H9 (cell line): Measurements from ENCODE around the gene HERC4. TPM values are rescaled to one million over a fixed set of nuclear protein-coding genes. Genes with fewer than 3 reads are reported as not detected.
A peak's percentile ranks its signal among the peaks of the same experiment; 100 is the strongest.

Source experiments
- DNase-seq: peaks from one replicate; pipeline ENCODE4 v3.0.0-alpha.2; 2017
- H2AFZ ChIP-seq: one replicate; pipeline ENCODE4 v1.6.1; 2013; ENCODE audit warnings: mild to moderate bottlenecking, low read length, control low read depth, moderate library complexity
- H2AK5ac ChIP-seq: 2 replicates; pipeline ENCODE4 v1.6.1; 2013; ENCODE audit warnings: low read length, control low read depth, mixed read lengths; ENCODE audit not compliant: insufficient read length
- H2BK120ac ChIP-seq: one replicate; pipeline ENCODE4 v1.6.1; 2013; ENCODE audit warnings: low read depth, mild to moderate bottlenecking, low read length, control low read depth, inconsistent platforms; ENCODE audit not compliant: poor library complexity, severe bottlenecking
- H2BK12ac ChIP-seq: 2 replicates; pipeline ENCODE4 v1.6.1; 2013; ENCODE audit warnings: low read length, control low read depth, mixed read lengths, low read depth; ENCODE audit not compliant: insufficient read length
- H2BK15ac ChIP-seq: 2 replicates; pipeline ENCODE4 v1.6.1; 2013; ENCODE audit warnings: low read depth, low read length, control low read depth
- H2BK20ac ChIP-seq: one replicate; pipeline ENCODE4 v1.6.1; 2013; ENCODE audit warnings: low read depth, mild to moderate bottlenecking, low read length, control low read depth, inconsistent platforms; ENCODE audit not compliant: poor library complexity, severe bottlenecking
- H2BK5ac ChIP-seq: 2 replicates; pipeline ENCODE4 v1.6.1; 2013; ENCODE audit warnings: low read length, control low read depth, mixed read lengths; ENCODE audit not compliant: insufficient read length
- H3K14ac ChIP-seq: 2 replicates; pipeline ENCODE4 v1.6.1; 2013; ENCODE audit warnings: low read length, control low read depth; ENCODE audit not compliant: insufficient read depth
- H3K18ac ChIP-seq: 2 replicates; pipeline ENCODE4 v1.6.1; 2013; ENCODE audit warnings: low read depth, mild to moderate bottlenecking, mixed read lengths, low read length, control low read depth; ENCODE audit not compliant: insufficient read length
- H3K23ac ChIP-seq: 2 replicates; pipeline ENCODE4 v1.6.1; 2013; ENCODE audit warnings: low read length, control low read depth, mixed read lengths, low read depth; ENCODE audit not compliant: insufficient read length
- H3K23me2 ChIP-seq: 2 replicates; pipeline ENCODE4 v1.6.1; 2013; ENCODE audit warnings: low read depth, mild to moderate bottlenecking, mixed read lengths, low read length, control low read depth; ENCODE audit not compliant: insufficient read length, poor library complexity, severe bottlenecking
- H3K27ac ChIP-seq: 2 replicates; pipeline ENCODE4 v1.5.1; 2013; ENCODE audit warnings: low read length, control low read depth, mixed read lengths, low read depth; ENCODE audit not compliant: insufficient read length
- H3K27me3 ChIP-seq: 2 replicates; pipeline ENCODE4 v1.6.1; 2013; ENCODE audit warnings: low read length, control low read depth, inconsistent platforms; ENCODE audit not compliant: insufficient read depth
- H3K4ac ChIP-seq: 2 replicates; pipeline ENCODE4 v1.6.1; 2013; ENCODE audit warnings: low read depth, mild to moderate bottlenecking, control low read depth, inconsistent platforms, low read length, moderate library complexity
- H3K4me1 ChIP-seq: 2 replicates; pipeline ENCODE4 v1.6.1; 2013; ENCODE audit warnings: low read length, control low read depth, inconsistent platforms; ENCODE audit not compliant: insufficient read depth
- H3K4me2 ChIP-seq: 2 replicates; pipeline ENCODE4 v1.6.1; 2013; ENCODE audit warnings: low read length, control low read depth, mixed read lengths; ENCODE audit not compliant: insufficient read length, insufficient read depth
- H3K56ac ChIP-seq: 2 replicates; pipeline ENCODE4 v1.6.1; 2013; ENCODE audit warnings: low read depth, mild to moderate bottlenecking, mixed read lengths, low read length, control low read depth; ENCODE audit not compliant: insufficient read length
- H3K79me1 ChIP-seq: 2 replicates; pipeline ENCODE4 v1.6.1; 2013; ENCODE audit warnings: low read depth, mild to moderate bottlenecking, moderate library complexity, low read length, control low read depth, inconsistent platforms; ENCODE audit not compliant: insufficient read depth, poor library complexity, severe bottlenecking
- H3K79me2 ChIP-seq: 2 replicates; pipeline ENCODE4 v1.6.1; 2013; ENCODE audit warnings: low read length, control low read depth, inconsistent platforms; ENCODE audit not compliant: insufficient read depth
- H3K9ac ChIP-seq: 2 replicates; pipeline ENCODE4 v1.6.1; 2013; ENCODE audit warnings: low read length, control low read depth, mixed read lengths; ENCODE audit not compliant: insufficient read length; ENCODE audit errors: extremely low read depth
- H3K9me3 ChIP-seq: one replicate; pipeline ENCODE4 v1.6.1; 2013; ENCODE audit warnings: low read depth, low read length, inconsistent platforms; ENCODE audit not compliant: control insufficient read depth
- H3T11ph ChIP-seq: one replicate; pipeline ENCODE4 v1.6.1; 2013; ENCODE audit warnings: mild to moderate bottlenecking, low read length, control low read depth, inconsistent platforms
- H4K20me1 ChIP-seq: one replicate; pipeline ENCODE4 v1.6.1; 2013; ENCODE audit not compliant: control insufficient read depth, insufficient read length, insufficient read depth
- H4K5ac ChIP-seq: 2 replicates; pipeline ENCODE4 v1.6.1; 2013; ENCODE audit warnings: low read depth, mild to moderate bottlenecking, mixed read lengths, low read length, control low read depth; ENCODE audit not compliant: insufficient read length
- H4K8ac ChIP-seq: replicated peaks from 2 replicates; pipeline ENCODE4 v1.6.1; 2013; ENCODE audit warnings: low read length, control low read depth, mixed read lengths, low read depth; ENCODE audit not compliant: insufficient read length
- H4K91ac ChIP-seq: 2 replicates; pipeline ENCODE4 v1.6.1; 2013; ENCODE audit warnings: low read depth, mild to moderate bottlenecking, moderate library complexity, mixed read lengths, low read length, control low read depth; ENCODE audit not compliant: insufficient read length
- H3K27ac Mint-ChIP-seq, 3 experiments: 2 replicates in 2 of 3; 3 replicates in 1 of 3; pipeline ENCODE4 v1.8.0; 2020 to 2021; ENCODE audit warnings: mixed read lengths in 3 of 3, mild to moderate bottlenecking in 1 of 3, moderate library complexity in 1 of 3
- H3K27me3 Mint-ChIP-seq: 2 replicates; pipeline ENCODE4 v1.8.0; 2021; ENCODE audit warnings: low read depth, mild to moderate bottlenecking, moderate library complexity, mixed read lengths
- H3K36me3 Mint-ChIP-seq, 3 experiments: 2 replicates in 2 of 3; 3 replicates in 1 of 3; pipeline ENCODE4 v1.8.0; 2020 to 2021; ENCODE audit warnings: low read depth in 3 of 3, mixed read lengths in 3 of 3; ENCODE audit not compliant: insufficient read depth in 1 of 3
- H3K4me1 Mint-ChIP-seq, 2 experiments: 2 replicates each; pipeline ENCODE4 v1.8.0; 2020; ENCODE audit warnings: mixed read lengths in 2 of 2
- H3K4me3 Mint-ChIP-seq, 2 experiments: 2 replicates in 1 of 2; 3 replicates in 1 of 2; pipeline ENCODE4 v1.8.0; 2020 to 2021; ENCODE audit warnings: mild to moderate bottlenecking in 2 of 2, mixed read lengths in 2 of 2, moderate library complexity in 1 of 2
- H3K9me3 Mint-ChIP-seq, 2 experiments: 2 replicates in 1 of 2; 3 replicates in 1 of 2; pipeline ENCODE4 v1.8.0; 2020; ENCODE audit warnings: mild to moderate bottlenecking in 2 of 2, mixed read lengths in 2 of 2, moderate library complexity in 1 of 2
- CTCF ChIP-seq: fragments of 200-600 bp; sonication (generic); conservative IDR thresholded peaks from 3 replicates; pipeline ENCODE4 v1.8.0; 2021; ENCODE audit warnings: antibody characterized with exemption, mild to moderate bottlenecking
- WGBS: extraction: QIAGEN DNeasy Blood & Tissue Kit; methylation state at CpG from one replicate; pipeline ENCODE4 v1.1.7; 2013; ENCODE audit warnings: missing lambda C conversion rate, low lambda C conversion rate, mixed read lengths; ENCODE audit not compliant: insufficient read length; ENCODE audit errors: extremely low coverage; 5-methylcytosine and 5-hydroxymethylcytosine counted together
- total RNA-seq: library from RNA; stranded (reverse); gene quantifications from 2 replicates; pipeline ENCODE4 v1.2.1, GENCODE V29; 2021

Gene HERC4
- total RNA-seq, 1 experiment from 2014 or later = 24.5 TPM

GRCh38 chr10:68052463-68052862 lies 22.6 kb downstream of the HERC4 start:
- no peak overlapping the region for H3K27ac ChIP-seq
- H4K8ac ChIP-seq = no peak overlapping the region
- H3K14ac ChIP-seq = no peak overlapping the region
- Mint-ChIP-seq H3K27ac (0 out of 7 replicates have a peak overlapping the region, but pooled peaks of 1 of the 3 experiments have one; percentile 17), H3K4me1 (peaks cover 5 to 8% of the 10 kb centered on the region in 2 experiments), H3K36me3 (peaks cover 2 to 10% (median 4%) of the 10 kb centered on the region in 3 experiments; a peak in 3 of 7 replicates), H3K9me3 (peaks cover 0 to 2% of the 10 kb centered on the region in 2 experiments; a peak in 1 of 5 replicates), H3K4me3 (no peak overlapping the region), H3K27me3 (no peaks in the 10 kb centered on the region)
- H3K56ac ChIP-seq = no peak overlapping the region
- no peak overlapping the region for H4K91ac ChIP-seq
- H3K9ac ChIP-seq = no peak overlapping the region
- no peak overlapping the region for H2BK12ac ChIP-seq
- H3K4me1 ChIP-seq = no peaks in the 10 kb centered on the region
- H3K23ac ChIP-seq = no peak overlapping the region
- H2BK20ac ChIP-seq = no peak overlapping the region
- H4K20me1 ChIP-seq = no peaks in the 10 kb centered on the region
- no peaks in the 10 kb centered on the region for H3K79me2 ChIP-seq
- no peaks in the 10 kb centered on the region for H3K9me3 ChIP-seq
- H3K4ac ChIP-seq = no peak overlapping the region
- no peaks in the 10 kb centered on the region for H3K27me3 ChIP-seq
- no peak overlapping the region for H2AFZ ChIP-seq
- no peak for DNase-seq
- no peak overlapping the region for H3K18ac ChIP-seq
- no peak overlapping the region for H2AK5ac ChIP-seq
- no peak overlapping the region for H2BK15ac ChIP-seq
- H3T11ph ChIP-seq = no peak overlapping the region
- no peak for TF ChIP-seq CTCF
- no peaks in the 10 kb centered on the region for H3K23me2 ChIP-seq
- H2BK5ac ChIP-seq = no peak overlapping the region
- H2BK120ac ChIP-seq = no peak overlapping the region
- no peak overlapping the region for H4K5ac ChIP-seq
- no peak overlapping the region for H3K4me2 ChIP-seq
- no CpG with 5 or more reads among the region's 2 CpGs for WGBS
- H3K79me1 ChIP-seq = no peaks in the 10 kb centered on the region
